PC-3 (cell line): ENCODE results near the gene HECW1. TPM values are rescaled to one million over a fixed set of nuclear protein-coding genes. Genes with fewer than 3 reads are reported as not detected.

Experiments used
- ATAC-seq: fragments of 200-7000 bp; cut with Tn5 transposase; 2 replicates; pipeline ENCODE4 v1.9.1; 2020; ENCODE audit warnings: mild to moderate bottlenecking, moderate library complexity
- BruUV-seq: library from RNA; stranded (reverse); fragments of 400-500 nt; replicated peaks from 2 replicates; lab custom pipeline; 2021; lab: Mats Ljungman, UMichigan
- CTCF ChIA-PET: fragments of 300-600 bp; sonication (Branson Sonifier 250); formaldehyde crosslinking; loops from one replicate; lab custom pipeline; 2022; ENCODE audit warnings: antibody characterized with exemption; lab: Charles Lee
- POLR2A ChIA-PET: fragments of 300-600 bp; sonication (Branson Sonifier 250); formaldehyde crosslinking; loops from one replicate; lab custom pipeline; 2022; ENCODE audit warnings: antibody characterized with exemption; ENCODE audit not compliant: unreplicated experiment; lab: Charles Lee
- DNase-seq: peaks from one replicate; pipeline ENCODE4 v3.0.0-alpha.2; 2015
- H2AFZ ChIP-seq: fragments of 300-600 bp; sonication (generic); 2 replicates; pipeline ENCODE4 v1.6.0; 2016; ENCODE audit warnings: antibody characterized with exemption, low read length
- H3F3A ChIP-seq: fragments of 300-600 bp; sonication (generic); one replicate; pipeline ENCODE4 v1.6.0; 2017; ENCODE audit warnings: antibody characterized with exemption, low read length, control low read depth, mild to moderate bottlenecking; ENCODE audit not compliant: unreplicated experiment
- H3K27ac ChIP-seq: fragments of 300-600 bp; sonication (generic); 2 replicates; pipeline ENCODE4 v1.5.1; 2016; ENCODE audit warnings: mild to moderate bottlenecking, low read length
- H3K27me3 ChIP-seq: fragments of 300-600 bp; sonication (generic); 2 replicates; pipeline ENCODE4 v1.6.1; 2016; ENCODE audit warnings: low read length, mixed read lengths
- H3K36me3 ChIP-seq: fragments of 300-600 bp; sonication (generic); 2 replicates; pipeline ENCODE4 v1.6.1; 2016; ENCODE audit warnings: low read depth, mixed run types, low read length, mixed read lengths
- H3K4me1 ChIP-seq: fragments of 300-600 bp; sonication (generic); 2 replicates; pipeline ENCODE4 v1.5.1; 2016; ENCODE audit warnings: low read length; ENCODE audit not compliant: insufficient read depth
- H3K4me2 ChIP-seq: fragments of 300-600 bp; sonication (generic); 2 replicates; pipeline ENCODE4 v1.6.0; 2016; ENCODE audit warnings: low read length
- H3K4me3 ChIP-seq: fragments of 300-600 bp; sonication (generic); 2 replicates; pipeline ENCODE4 v1.5.1; 2016; ENCODE audit warnings: mild to moderate bottlenecking, low read length, mixed read lengths
- H3K79me2 ChIP-seq: fragments of 300-600 bp; sonication (generic); 2 replicates; pipeline ENCODE4 v1.6.1; 2017; ENCODE audit warnings: low read length, mixed read lengths
- H3K9ac ChIP-seq: fragments of 300-600 bp; sonication (generic); 2 replicates; pipeline ENCODE4 v1.6.0; 2016; ENCODE audit warnings: mild to moderate bottlenecking, low read length
- H3K9me2 ChIP-seq: fragments of 300-600 bp; sonication (generic); replicated peaks from 2 replicates; pipeline ENCODE4 v1.6.1; 2016; ENCODE audit warnings: mixed run types, low read length, mixed read lengths
- H3K9me3 ChIP-seq: fragments of 300-600 bp; sonication (generic); 2 replicates; pipeline ENCODE4 v1.6.1; 2016; ENCODE audit warnings: low read length, mixed read lengths
- H4K20me1 ChIP-seq: fragments of 300-600 bp; sonication (generic); 2 replicates; pipeline ENCODE4 v1.6.1; 2016; ENCODE audit warnings: low read length, mixed read lengths
- CTCF ChIP-seq: fragments of 300-600 bp; sonication (generic); conservative IDR thresholded peaks from 2 replicates; pipeline ENCODE4 v1.5.1; 2017; ENCODE audit warnings: antibody characterized with exemption, low read depth, mild to moderate bottlenecking, low read length
- EZH2 ChIP-seq: fragments of 300-600 bp; sonication (generic); IDR thresholded peaks from one replicate; pipeline ENCODE4 v1.6.1; 2017; ENCODE audit warnings: antibody characterized with exemption, mild to moderate bottlenecking, low read length; ENCODE audit not compliant: unreplicated experiment
- EZH2phosphoT487 ChIP-seq: fragments of 300-600 bp; sonication (generic); IDR thresholded peaks from 2 replicates; pipeline ENCODE4 v1.6.1; 2018; ENCODE audit warnings: mild to moderate bottlenecking, antibody characterized with exemption, low read length, borderline replicate concordance
- intact Hi-C: fragments of 100-400 bp; cut with micrococcal nuclease; formaldehyde crosslinking; loops from 2 replicates; pipeline ENCODE4 v1.9.0; 2023
- total RNA-seq: library from RNA; depleted of rRNA; stranded (reverse); fragments of >200 nt; gene quantifications from 2 replicates; pipeline ENCODE4 v1.2.3, GENCODE V29; 2014

HECW1 gene
- total RNA-seq, 1 experiment from 2014 or later = 3.0 TPM

GRCh38 chr7:43092819-43093218 is 19.6 kb upstream of the HECW1 start:
- no peaks in the 10 kb centered on the region for H3K9me2 ChIP-seq
- no peak overlapping the region for H2AFZ ChIP-seq
- no peaks in the 10 kb centered on the region for H3K36me3 ChIP-seq
- no peaks in the 10 kb centered on the region for H4K20me1 ChIP-seq
- H3K9me3 ChIP-seq = no peaks in the 10 kb centered on the region
- no peak overlapping the region for H3K9ac ChIP-seq
- no peak for TF ChIP-seq CTCF
- no peak for TF ChIP-seq EZH2phosphoT487
- no peak for TF ChIP-seq EZH2
- H3F3A ChIP-seq = no peaks in the 10 kb centered on the region
- H3K79me2 ChIP-seq = no peaks in the 10 kb centered on the region
- ATAC-seq (no peak), DNase-seq (no peak)
- CTCF ChIA-PET = no interaction called here
- no peaks in the 10 kb centered on the region for H3K4me1 ChIP-seq
- no peak overlapping the region for H3K4me2 ChIP-seq
- BruUV-seq = no TSS peak
- H3K27ac ChIP-seq = no peak overlapping the region
- intact Hi-C loops = no loop called here
- H3K4me3 ChIP-seq = no peak overlapping the region
- peaks cover 10% of the 10 kb centered on the region for H3K27me3 ChIP-seq
- POLR2A ChIA-PET = no interaction called here

GRCh38 chr7:43096875-43097274 is 15.6 kb upstream of the HECW1 start:
- Histone ChIP-seq H3K36me3 (no peaks in the 10 kb centered on the region), H4K20me1 (no peaks in the 10 kb centered on the region), H3K9me2 (no peaks in the 10 kb centered on the region), H3K9me3 (no peaks in the 10 kb centered on the region), H3K4me1 (no peaks in the 10 kb centered on the region), H3K9ac (no peak overlapping the region), H3K27ac (no peak overlapping the region), H2AFZ (no peak overlapping the region), H3K4me3 (no peak overlapping the region), H3K27me3 (peaks cover 3% of the 10 kb centered on the region; the same call in 1 of the 2 replicates), H3K79me2 (no peaks in the 10 kb centered on the region), H3F3A (no peaks in the 10 kb centered on the region), H3K4me2 (no peak overlapping the region)
- POLR2A ChIA-PET = no interaction called here
- ATAC-seq = no peak
- no peak for TF ChIP-seq EZH2
- CTCF ChIA-PET = no interaction called here
- no TSS peak for BruUV-seq
- intact Hi-C loops = no loop called here
- no peak for DNase-seq

GRCh38 chr7:43099750-43100149 is 12.7 kb upstream of the HECW1 start:
- Histone ChIP-seq H3K4me3 (no peak overlapping the region), H3F3A (no peaks in the 10 kb centered on the region), H3K4me2 (no peak overlapping the region), H3K27me3 (no peaks in the 10 kb centered on the region), H2AFZ (no peak overlapping the region), H3K79me2 (no peaks in the 10 kb centered on the region), H3K4me1 (no peaks in the 10 kb centered on the region), H3K36me3 (no peaks in the 10 kb centered on the region), H4K20me1 (no peaks in the 10 kb centered on the region), H3K27ac (no peak overlapping the region), H3K9ac (no peak overlapping the region), H3K9me2 (no peaks in the 10 kb centered on the region), H3K9me3 (no peaks in the 10 kb centered on the region)
- ATAC-seq (no peak; the same call in 1 of the 2 replicates), DNase-seq (no peak)
- TF ChIP-seq CTCF (no peak), EZH2phosphoT487 (no peak)
- ChIA-PET POLR2A (no interaction called here), CTCF (no interaction called here)
- no TSS peak for BruUV-seq
- intact Hi-C loops = no loop called here
